ENCODE data around the gene GRID2.

- TF ChIP-seq, protein P1, sequence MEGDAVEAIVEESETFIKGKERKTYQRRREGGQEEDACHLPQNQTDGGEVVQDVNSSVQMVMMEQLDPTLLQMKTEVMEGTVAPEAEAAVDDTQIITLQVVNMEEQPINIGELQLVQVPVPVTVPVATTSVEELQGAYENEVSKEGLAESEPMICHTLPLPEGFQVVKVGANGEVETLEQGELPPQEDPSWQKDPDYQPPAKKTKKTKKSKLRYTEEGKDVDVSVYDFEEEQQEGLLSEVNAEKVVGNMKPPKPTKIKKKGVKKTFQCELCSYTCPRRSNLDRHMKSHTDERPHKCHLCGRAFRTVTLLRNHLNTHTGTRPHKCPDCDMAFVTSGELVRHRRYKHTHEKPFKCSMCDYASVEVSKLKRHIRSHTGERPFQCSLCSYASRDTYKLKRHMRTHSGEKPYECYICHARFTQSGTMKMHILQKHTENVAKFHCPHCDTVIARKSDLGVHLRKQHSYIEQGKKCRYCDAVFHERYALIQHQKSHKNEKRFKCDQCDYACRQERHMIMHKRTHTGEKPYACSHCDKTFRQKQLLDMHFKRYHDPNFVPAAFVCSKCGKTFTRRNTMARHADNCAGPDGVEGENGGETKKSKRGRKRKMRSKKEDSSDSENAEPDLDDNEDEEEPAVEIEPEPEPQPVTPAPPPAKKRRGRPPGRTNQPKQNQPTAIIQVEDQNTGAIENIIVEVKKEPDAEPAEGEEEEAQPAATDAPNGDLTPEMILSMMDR (conservative IDR thresholded peaks at IDR 0.05; ENCODE audit: low read depth, low read length), result no peak
- TF ChIP-seq EZH2 (IDR thresholded peaks at IDR 0.05; ENCODE audit: low read length, unreplicated experiment) (no peak), EZH2phosphoT487 (IDR thresholded peaks at IDR 0.05; ENCODE audit: borderline replicate concordance, low read length) (no peak)
Observed at GRCh38 chr4:93529692-93530372, 1226.1 kb downstream of the GRID2 start.
